Measurements from ENCODE around the gene ARHGAP26. TPM values are rescaled to one million over a fixed set of nuclear protein-coding genes. Genes with fewer than 3 reads are reported as not detected.

Gene ARHGAP26
- total and polyA plus RNA-seq, 2 experiments from 2014 or later: 9.5 to 16.8 TPM

DNA sequence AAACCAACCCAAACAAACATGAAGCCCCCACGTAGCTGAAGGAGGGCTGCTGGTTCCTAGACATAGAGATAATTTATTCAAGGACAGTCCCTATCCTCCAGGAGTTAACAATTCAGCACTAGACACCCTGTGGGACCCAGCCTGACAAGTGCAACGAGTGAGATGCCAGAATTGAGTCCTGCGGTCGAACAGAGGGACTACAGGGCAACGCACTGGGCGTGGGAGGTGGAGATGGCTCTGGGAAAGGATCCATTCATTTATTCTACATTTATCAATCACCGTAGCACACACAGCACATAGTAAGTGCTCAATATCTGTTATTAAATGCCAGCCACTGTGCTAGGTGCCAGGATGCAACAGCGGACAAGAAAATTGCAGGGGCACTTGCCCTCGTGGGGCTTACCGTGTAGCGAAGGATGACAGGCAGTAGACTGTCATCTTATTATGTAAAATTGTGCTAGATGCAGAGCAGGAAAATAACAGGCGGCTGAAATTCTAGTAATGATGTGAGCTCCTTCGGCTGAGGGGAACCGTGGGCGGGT is 855 bp upstream of the ARHGAP26 start:
- Histone ChIP-seq H3K4me2 (peak overlapping the region; percentile 98), H3K9me2 (ENCODE audit: insufficient read depth) (no peaks in the 10 kb centered on the region), H3K27me3 (ENCODE audit: insufficient read depth) (peaks cover 17% of the 10 kb centered on the region), H3K4me3 (peak overlapping the region; percentile 93), H3K27ac (ENCODE audit: low read depth) (peak overlapping the region; percentile 67; the same call in 1 of the 2 replicates), H4K20me1 (replicated peaks; ENCODE audit: insufficient read depth) (peaks cover 20% of the 10 kb centered on the region), H3K79me2 (replicated peaks; ENCODE audit: insufficient read depth) (peaks cover 30% of the 10 kb centered on the region), H3K4me1 (ENCODE audit: insufficient read depth) (peaks cover 29% of the 10 kb centered on the region), H2AFZ (peak overlapping the region; percentile 99), H3K36me3 (ENCODE audit: insufficient read depth) (no peaks in the 10 kb centered on the region), H3F3A (replicated peaks; ENCODE audit: low read depth) (peaks cover 2% of the 10 kb centered on the region; the same call in 1 of the 2 replicates)
- DNase-seq (ENCODE audit: low spot score): peak; percentile 42
- H3K27ac Mint-ChIP-seq: peak overlapping the region; percentile 69; the same call in 1 of the 2 replicates
- no peaks in the 10 kb centered on the region for H3K36me3 Mint-ChIP-seq (ENCODE audit: low read depth)
- no peak; the same call in 2 of the 3 replicates for ATAC-seq
- peaks cover 26% of the 10 kb centered on the region for H3K4me1 Mint-ChIP-seq
- H3K4me3 Mint-ChIP-seq: peak overlapping the region; percentile 87
- H3K27me3 Mint-ChIP-seq (ENCODE audit: insufficient read depth, low read depth, poor library complexity): peaks cover 15% of the 10 kb centered on the region
- TF ChIP-seq, protein P1, sequence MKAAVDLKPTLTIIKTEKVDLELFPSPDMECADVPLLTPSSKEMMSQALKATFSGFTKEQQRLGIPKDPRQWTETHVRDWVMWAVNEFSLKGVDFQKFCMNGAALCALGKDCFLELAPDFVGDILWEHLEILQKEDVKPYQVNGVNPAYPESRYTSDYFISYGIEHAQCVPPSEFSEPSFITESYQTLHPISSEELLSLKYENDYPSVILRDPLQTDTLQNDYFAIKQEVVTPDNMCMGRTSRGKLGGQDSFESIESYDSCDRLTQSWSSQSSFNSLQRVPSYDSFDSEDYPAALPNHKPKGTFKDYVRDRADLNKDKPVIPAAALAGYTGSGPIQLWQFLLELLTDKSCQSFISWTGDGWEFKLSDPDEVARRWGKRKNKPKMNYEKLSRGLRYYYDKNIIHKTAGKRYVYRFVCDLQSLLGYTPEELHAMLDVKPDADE (IDR thresholded peaks at IDR 0.05): no peak
- no peak for TF ChIP-seq STAT1 (IDR thresholded peaks at IDR 0.05; ENCODE audit: unreplicated experiment)
- H3K9me3 Mint-ChIP-seq: no peaks in the 10 kb centered on the region

DNA sequence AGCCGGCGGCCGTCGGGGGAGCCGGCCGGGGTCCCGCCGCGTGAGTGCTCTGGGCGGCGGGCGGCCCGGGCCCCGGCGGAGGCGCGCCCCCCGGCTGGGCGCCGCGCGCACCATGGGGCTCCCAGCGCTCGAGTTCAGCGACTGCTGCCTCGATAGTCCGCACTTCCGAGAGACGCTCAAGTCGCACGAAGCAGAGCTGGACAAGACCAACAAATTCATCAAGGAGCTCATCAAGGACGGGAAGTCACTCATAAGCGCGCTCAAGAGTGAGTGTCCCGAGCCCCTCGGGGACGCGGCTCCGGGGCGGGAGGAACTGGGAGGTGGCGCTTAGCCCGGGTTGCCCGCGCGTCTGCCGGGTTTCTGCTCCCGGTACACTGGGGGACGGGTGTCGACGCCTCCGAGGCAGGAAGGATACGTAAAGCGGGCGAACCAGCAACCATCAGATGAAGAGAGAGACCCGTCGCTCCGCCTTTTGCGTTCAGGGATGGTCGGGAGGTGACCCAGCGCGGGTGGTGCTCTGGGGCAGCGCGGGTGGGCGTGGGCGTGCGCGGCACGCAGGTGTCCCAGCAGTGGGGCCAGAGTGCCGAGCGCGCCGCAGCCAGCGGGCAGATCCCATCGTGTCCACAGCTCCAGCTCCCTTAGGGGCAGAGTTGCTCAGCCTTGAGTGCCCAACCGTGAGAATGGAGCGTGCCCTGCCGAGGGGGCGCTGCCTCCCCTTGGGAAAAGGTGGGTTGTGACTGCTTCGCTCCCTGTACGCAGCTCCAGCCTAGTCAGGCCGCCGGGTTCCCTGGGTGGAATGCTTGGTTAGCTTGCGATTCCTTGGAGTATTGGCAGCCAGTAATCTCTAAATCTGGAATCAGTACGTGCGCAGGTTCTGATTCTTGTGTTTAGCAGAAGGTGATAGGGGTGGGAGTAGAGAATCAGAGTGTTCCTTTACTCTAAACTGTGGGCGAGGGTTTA is 753 bp downstream of the ARHGAP26 start:
- Histone ChIP-seq H3K9me2 (ENCODE audit: insufficient read depth) (no peaks in the 10 kb centered on the region), H3K79me2 (replicated peaks; ENCODE audit: insufficient read depth) (peaks cover 46% of the 10 kb centered on the region), H3K27ac (ENCODE audit: low read depth) (no peak overlapping the region), H3K4me2 (peak overlapping the region; percentile 85), H4K20me1 (replicated peaks; ENCODE audit: insufficient read depth) (peaks cover 20% of the 10 kb centered on the region), H3K4me3 (peak overlapping the region; percentile 93), H2AFZ (peak overlapping the region; percentile 86), H3F3A (replicated peaks; ENCODE audit: low read depth) (no peaks in the 10 kb centered on the region; the same call in 1 of the 2 replicates), H3K36me3 (ENCODE audit: insufficient read depth) (no peaks in the 10 kb centered on the region), H3K4me1 (ENCODE audit: insufficient read depth) (peaks cover 29% of the 10 kb centered on the region), H3K27me3 (ENCODE audit: insufficient read depth) (peaks cover 17% of the 10 kb centered on the region)
- H3K27ac Mint-ChIP-seq: no peak overlapping the region
- no peak for TF ChIP-seq EZH2 (IDR thresholded peaks at IDR 0.05; ENCODE audit: low read depth, unreplicated experiment)
- TF ChIP-seq, protein P2, sequence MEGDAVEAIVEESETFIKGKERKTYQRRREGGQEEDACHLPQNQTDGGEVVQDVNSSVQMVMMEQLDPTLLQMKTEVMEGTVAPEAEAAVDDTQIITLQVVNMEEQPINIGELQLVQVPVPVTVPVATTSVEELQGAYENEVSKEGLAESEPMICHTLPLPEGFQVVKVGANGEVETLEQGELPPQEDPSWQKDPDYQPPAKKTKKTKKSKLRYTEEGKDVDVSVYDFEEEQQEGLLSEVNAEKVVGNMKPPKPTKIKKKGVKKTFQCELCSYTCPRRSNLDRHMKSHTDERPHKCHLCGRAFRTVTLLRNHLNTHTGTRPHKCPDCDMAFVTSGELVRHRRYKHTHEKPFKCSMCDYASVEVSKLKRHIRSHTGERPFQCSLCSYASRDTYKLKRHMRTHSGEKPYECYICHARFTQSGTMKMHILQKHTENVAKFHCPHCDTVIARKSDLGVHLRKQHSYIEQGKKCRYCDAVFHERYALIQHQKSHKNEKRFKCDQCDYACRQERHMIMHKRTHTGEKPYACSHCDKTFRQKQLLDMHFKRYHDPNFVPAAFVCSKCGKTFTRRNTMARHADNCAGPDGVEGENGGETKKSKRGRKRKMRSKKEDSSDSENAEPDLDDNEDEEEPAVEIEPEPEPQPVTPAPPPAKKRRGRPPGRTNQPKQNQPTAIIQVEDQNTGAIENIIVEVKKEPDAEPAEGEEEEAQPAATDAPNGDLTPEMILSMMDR (conservative IDR thresholded peaks at IDR 0.05; ENCODE audit: low read depth in 2 of 2): peak; percentile 34 to 70
- H3K4me3 Mint-ChIP-seq: peak overlapping the region; percentile 87
- peaks cover 15% of the 10 kb centered on the region for H3K27me3 Mint-ChIP-seq (ENCODE audit: insufficient read depth, low read depth, poor library complexity)
- no peaks in the 10 kb centered on the region for H3K36me3 Mint-ChIP-seq (ENCODE audit: low read depth)
- no peaks in the 10 kb centered on the region for H3K9me3 Mint-ChIP-seq
- peaks cover 26% of the 10 kb centered on the region for H3K4me1 Mint-ChIP-seq
- ATAC-seq: peak; percentile 65
- peak; percentile 81 for DNase-seq (ENCODE audit: low spot score)

Data from GM23338 (cell line).